Measurements from ENCODE around the gene RPAIN. TPM values are rescaled to one million over a fixed set of nuclear protein-coding genes. Genes with fewer than 3 reads are reported as not detected.

Gene RPAIN
- total and polyA plus RNA-seq, 8 donors: 8.1 to 81.1 (median 43.1) TPM

GRCh38 chr17:5391678-5392077 is 28.3 kb upstream of the RPAIN start:
- Histone ChIP-seq H3K36me3 (peaks cover 72 to 100% (median 99%) of the 10 kb centered on the region in 4 donors), H3K27ac (no peak overlapping the region), H3K4me3 (no peak overlapping the region), H3K9me3 (no peaks in the 10 kb centered on the region), H3K27me3 (no peaks in the 10 kb centered on the region), H3K4me1 (no peaks in the 10 kb centered on the region)
- no peak for TF ChIP-seq EP300 (IDR thresholded peaks at IDR 0.05)
- no peak for TF ChIP-seq POLR2A (IDR thresholded peaks at IDR 0.05)
- no peak for TF ChIP-seq CTCF (IDR thresholded peaks at IDR 0.05)
- no peak for TF ChIP-seq POLR2AphosphoS5 (IDR thresholded peaks at IDR 0.05)
- intact Hi-C loops (cut with DNase I; ENCODE audit: low total_unique reads): no loop called here
- DNase-seq: peak in 1 of 2 donors; percentile 40
- WGBS, 5 donors: 53 to 79% (median 60%) methylated on average over 5 of the region's 5 CpGs

- no peak for TF ChIP-seq POLR2AphosphoS5 (IDR thresholded peaks at IDR 0.05)
- TF ChIP-seq POLR2A (IDR thresholded peaks at IDR 0.05): no peak
- no peak for TF ChIP-seq EP300 (IDR thresholded peaks at IDR 0.05)
- no peak for TF ChIP-seq CTCF (IDR thresholded peaks at IDR 0.05)
Measured at GRCh38 chr17:5396612-5397011, 23.4 kb upstream of the RPAIN start.

GRCh38 chr17:5399767-5400166 is 20.2 kb upstream of the RPAIN start:
- H3K4me3 ChIP-seq: no peak overlapping the region
- H3K4me1 ChIP-seq: no peaks in the 10 kb centered on the region
- H3K27ac ChIP-seq: no peak overlapping the region
- TF ChIP-seq CTCF (IDR thresholded peaks at IDR 0.05): no peak
- TF ChIP-seq POLR2AphosphoS5 (IDR thresholded peaks at IDR 0.05): no peak
- no peak for TF ChIP-seq EP300 (IDR thresholded peaks at IDR 0.05)
- no peak for DNase-seq
- H3K27me3 ChIP-seq: no peaks in the 10 kb centered on the region
- intact Hi-C loops (cut with DNase I; ENCODE audit: low total_unique reads): no loop called here
- 78 to 94% (median 81%) methylated on average over 6 of the region's 6 CpGs for WGBS, 5 donors
- no peaks in the 10 kb centered on the region for H3K9me3 ChIP-seq
- H3K36me3 ChIP-seq: peaks cover 46 to 100% (median 100%) of the 10 kb centered on the region in 4 donors

More at GRCh38 chr17:5396612-5397011, 23.4 kb upstream of the RPAIN start:
- no peak overlapping the region for H3K4me3 ChIP-seq
- peaks cover 40 to 100% (median 100%) of the 10 kb centered on the region in 4 donors for H3K36me3 ChIP-seq
- no peaks in the 10 kb centered on the region for H3K9me3 ChIP-seq
- DNase-seq: no peak
- intact Hi-C loops (cut with DNase I; ENCODE audit: low total_unique reads): no loop called here
- no peak overlapping the region for H3K27ac ChIP-seq
- H3K27me3 ChIP-seq: no peaks in the 10 kb centered on the region
- no peaks in the 10 kb centered on the region for H3K4me1 ChIP-seq
- WGBS, 5 donors: 85 to 95% (median 90%) methylated on average over 2 of the region's 2 CpGs

GRCh38 chr17:5405400-5405799 is 14.6 kb upstream of the RPAIN start:
- H3K27ac ChIP-seq: no peak overlapping the region
- no peak for TF ChIP-seq EP300 (IDR thresholded peaks at IDR 0.05)
- TF ChIP-seq POLR2AphosphoS5 (IDR thresholded peaks at IDR 0.05): no peak
- no peak for TF ChIP-seq CTCF (IDR thresholded peaks at IDR 0.05)
- no peak for TF ChIP-seq POLR2A (IDR thresholded peaks at IDR 0.05)
- intact Hi-C loops (cut with DNase I; ENCODE audit: low total_unique reads): no loop called here
- no peak overlapping the region for H3K4me3 ChIP-seq
- peaks cover 65 to 100% (median 100%) of the 10 kb centered on the region in 4 donors for H3K36me3 ChIP-seq
- H3K4me1 ChIP-seq: peaks cover 0 to 6% (median 0%) of the 10 kb centered on the region in 4 donors
- no peaks in the 10 kb centered on the region for H3K27me3 ChIP-seq
- WGBS, 5 donors: 42 to 60% (median 50%) methylated on average over 4 of the region's 4 CpGs
- H3K9me3 ChIP-seq: no peaks in the 10 kb centered on the region
- DNase-seq: peak in 1 of 2 donors; percentile 10
